WTC11 (cell line): ENCODE data around the gene FCN3. TPM values are rescaled to one million over a fixed set of nuclear protein-coding genes. Genes with fewer than 3 reads are reported as not detected.

Experiments used
- ATAC-seq: fragments of 200-7000 bp; cut with Tn5 transposase; 2 replicates; pipeline ENCODE4 v1.10.0; 2021; ENCODE audit warnings: mild to moderate bottlenecking, moderate library complexity
- CTCF ChIA-PET: fragments of 300-600 bp; sonication (Branson Sonifier 250); formaldehyde crosslinking; loops from one replicate; lab custom pipeline; 2021; ENCODE audit warnings: antibody characterized with exemption; lab: Charles Lee
- POLR2A ChIA-PET: fragments of 350-600 bp; sonication (Branson Sonifier 250); formaldehyde crosslinking; loops from one replicate; lab custom pipeline; 2021; ENCODE audit warnings: antibody characterized with exemption; lab: Charles Lee
- DNase-seq: peaks from one replicate; pipeline ENCODE4 v3.0.0; 2021; ENCODE audit warnings: low spot score
- H3K27ac Mint-ChIP-seq: 2 replicates; pipeline ENCODE4 v1.8.0; 2021; ENCODE audit warnings: mixed read lengths
- H3K27me3 Mint-ChIP-seq: 2 replicates; pipeline ENCODE4 v1.8.0; 2021; ENCODE audit warnings: low read depth, mild to moderate bottlenecking, moderate library complexity, mixed read lengths
- H3K36me3 Mint-ChIP-seq: 2 replicates; pipeline ENCODE4 v1.8.0; 2021; ENCODE audit warnings: mixed read lengths
- H3K4me1 Mint-ChIP-seq: 2 replicates; pipeline ENCODE4 v1.8.0; 2022; ENCODE audit warnings: mixed read lengths
- H3K4me3 Mint-ChIP-seq: 2 replicates; pipeline ENCODE4 v1.8.0; 2021; ENCODE audit warnings: mild to moderate bottlenecking, moderate library complexity, mixed read lengths
- H3K9me3 Mint-ChIP-seq: 2 replicates; pipeline ENCODE4 v1.8.0; 2021; ENCODE audit warnings: mixed read lengths
- FOXP1 ChIP-seq: sonication (generic); formaldehyde crosslinking; IDR thresholded peaks from 2 replicates; pipeline ENCODE4 v1.8.0; 2022; ENCODE audit warnings: missing genetic modification reagents, mild to moderate bottlenecking, moderate library complexity, borderline replicate concordance
- FOXP4 ChIP-seq: sonication (generic); formaldehyde crosslinking; IDR thresholded peaks from 2 replicates; pipeline ENCODE4 v1.8.0; 2022; ENCODE audit warnings: mild to moderate bottlenecking, missing genetic modification reagents
- KAT7 ChIP-seq: sonication (generic); formaldehyde crosslinking; IDR thresholded peaks from 2 replicates; pipeline ENCODE4 v1.8.1; 2023; ENCODE audit warnings: missing genetic modification reagents, mild to moderate bottlenecking, borderline replicate concordance
- MAX ChIP-seq: sonication (generic); formaldehyde crosslinking; IDR thresholded peaks from 2 replicates; pipeline ENCODE4 v1.8.0; 2022; ENCODE audit warnings: mild to moderate bottlenecking, missing genetic modification reagents
- NFATC4 ChIP-seq: fragments of 250-450 bp; sonication (Bioruptor Pico); IDR thresholded peaks from 2 replicates; pipeline ENCODE4 v1.9.0; 2021; ENCODE audit warnings: mild to moderate bottlenecking
- NFE2L1 ChIP-seq: sonication (generic); formaldehyde crosslinking; IDR thresholded peaks from 2 replicates; pipeline ENCODE4 v1.8.1; 2023; ENCODE audit warnings: missing genetic modification reagents
- NFYB ChIP-seq: sonication (generic); formaldehyde crosslinking; conservative IDR thresholded peaks from 2 replicates; pipeline ENCODE4 v1.8.0; 2022; ENCODE audit warnings: low read depth, missing genetic modification reagents
- SMAD4 ChIP-seq: sonication (generic); formaldehyde crosslinking; IDR thresholded peaks from 2 replicates; pipeline ENCODE4 v1.8.0; 2022; ENCODE audit warnings: mild to moderate bottlenecking, missing genetic modification reagents
- TCF7 ChIP-seq: sonication (generic); formaldehyde crosslinking; IDR thresholded peaks from 2 replicates; pipeline ENCODE4 v1.8.0; 2022; ENCODE audit warnings: mild to moderate bottlenecking, low read depth, missing genetic modification reagents, moderate library complexity
- ZNF219 ChIP-seq: sonication (generic); formaldehyde crosslinking; IDR thresholded peaks from 2 replicates; pipeline ENCODE4 v1.8.0; 2023; ENCODE audit warnings: missing genetic modification reagents, mild to moderate bottlenecking, borderline replicate concordance
- ZNF425 ChIP-seq: fragments of 250-450 bp; sonication (Bioruptor Pico); conservative IDR thresholded peaks from 2 replicates; pipeline ENCODE4 v1.9.0; 2021; ENCODE audit warnings: mild to moderate bottlenecking
- total RNA-seq: library from RNA; stranded (reverse); gene quantifications from 3 replicates; pipeline ENCODE4 v1.2.3, GENCODE V29; 2021

Gene FCN3
- total RNA-seq, 1 experiment from 2014 or later = 0.98 TPM

GRCh38 chr1:27380766-27381733 lies 6.4 kb upstream of the FCN3 start:
- peaks cover 24% of the 10 kb centered on the region for H3K27me3 Mint-ChIP-seq
- TF ChIP-seq NFYB (CRISPR knock-in tag) (no peak), TCF7 (CRISPR knock-in tag) (no peak), ZNF219 (CRISPR knock-in tag) (no peak)
- no peak overlapping the region for H3K27ac Mint-ChIP-seq
- ATAC-seq (no peak), DNase-seq (no peak)
- H3K9me3 Mint-ChIP-seq = no peaks in the 10 kb centered on the region
- H3K36me3 Mint-ChIP-seq = no peaks in the 10 kb centered on the region
- ChIA-PET CTCF (interaction anchor here (1.0 to 13.1 kb wide), 8 partner anchors 10 to 336 kb away, joined by 4 to 260 read pairs (median 17); partner anchors contain the start of genes GPR3 and MAP3K6), POLR2A (interaction anchor here (0.5 kb wide), 1 partner anchor 15 kb away, joined by 4 read pairs; no protein-coding TSS in a partner anchor)
- H3K4me1 Mint-ChIP-seq = peaks cover 4% of the 10 kb centered on the region; the same call in 1 of the 2 replicates
- H3K4me3 Mint-ChIP-seq = 0 out of 2 replicates have a peak overlapping the region, but pooled peaks have one; percentile 34

- ChIA-PET CTCF (interaction anchor here (13.1 kb wide), 1 partner anchor 82 kb away, joined by 260 read pairs; no protein-coding TSS in a partner anchor), POLR2A (no interaction called here)
- ATAC-seq (no peak), DNase-seq (no peak)
- no peak overlapping the region for H3K27ac Mint-ChIP-seq
- H3K9me3 Mint-ChIP-seq = no peaks in the 10 kb centered on the region
- no peak overlapping the region for H3K4me3 Mint-ChIP-seq
- peaks cover 21% of the 10 kb centered on the region for H3K27me3 Mint-ChIP-seq
- peaks cover 4% of the 10 kb centered on the region; the same call in 1 of the 2 replicates for H3K4me1 Mint-ChIP-seq
- no peaks in the 10 kb centered on the region for H3K36me3 Mint-ChIP-seq
- TF ChIP-seq SMAD4 (CRISPR knock-in tag) (no peak), FOXP4 (CRISPR knock-in tag) (no peak), ZNF425 (CRISPR knock-in tag) (no peak), FOXP1 (CRISPR knock-in tag) (no peak), KAT7 (no peak), NFATC4 (CRISPR knock-in tag) (no peak), NFYB (CRISPR knock-in tag) (no peak), MAX (CRISPR knock-in tag) (no peak)
Observed at GRCh38 chr1:27380224-27380623, 5.6 kb upstream of the FCN3 start.

- H3K36me3 Mint-ChIP-seq = no peaks in the 10 kb centered on the region
- ATAC-seq (no peak), DNase-seq (no peak)
- H3K9me3 Mint-ChIP-seq = no peaks in the 10 kb centered on the region
- no peak for TF ChIP-seq NFE2L1
- H3K4me3 Mint-ChIP-seq = no peak overlapping the region
- peaks cover 4% of the 10 kb centered on the region; the same call in 1 of the 2 replicates for H3K4me1 Mint-ChIP-seq
- CTCF ChIA-PET = interaction anchor here (1.0 to 13.1 kb wide), 3 partner anchors 12 to 81 kb away, joined by 3 to 260 read pairs (median 4); partner anchors contain the start of gene MAP3K6
- H3K27ac Mint-ChIP-seq = no peak overlapping the region
- peaks cover 21% of the 10 kb centered on the region for H3K27me3 Mint-ChIP-seq
- POLR2A ChIA-PET = interaction anchor here (0.9 kb wide), 1 partner anchor 13 kb away, joined by 3 read pairs; no protein-coding TSS in a partner anchor
Observed at GRCh38 chr1:27379564-27380122, 5.0 kb upstream of the FCN3 start.
